Mesenchymal stem cell (in vitro differentiated cells and primary cell): ENCODE results near the gene IL24.

Source experiments
- DNase-seq: peaks from one replicate; pipeline ENCODE4 v3.0.0-alpha.2; 2013
- H2AFZ ChIP-seq: one replicate; pipeline ENCODE4 v1.6.1; 2013; ENCODE audit warnings: low read depth, mild to moderate bottlenecking, control low read depth, inconsistent platforms, low read length, moderate library complexity
- H2AK5ac ChIP-seq: 2 replicates; pipeline ENCODE4 v1.6.1; 2013; ENCODE audit warnings: low read length, moderate library complexity, mild to moderate bottlenecking, inconsistent platforms; ENCODE audit not compliant: severe bottlenecking
- H2BK120ac ChIP-seq: one replicate; pipeline ENCODE4 v1.6.1; 2013; ENCODE audit warnings: low read depth, mild to moderate bottlenecking, inconsistent platforms, low read length, moderate library complexity
- H2BK12ac ChIP-seq, 2 experiments: one replicate each; pipeline ENCODE4 v1.6.1; 2013; ENCODE audit warnings: inconsistent platforms in 2 of 2, low read length in 2 of 2, mild to moderate bottlenecking in 2 of 2, moderate library complexity in 2 of 2, control low read depth in 1 of 2
- H2BK15ac ChIP-seq: one replicate; pipeline ENCODE4 v1.6.1; 2013; ENCODE audit warnings: mild to moderate bottlenecking, low read depth, inconsistent platforms; ENCODE audit not compliant: poor library complexity, severe bottlenecking
- H2BK5ac ChIP-seq: 2 replicates; pipeline ENCODE4 v1.6.1; 2013; ENCODE audit warnings: low read depth, mild to moderate bottlenecking, low read length, control low read depth, inconsistent platforms; ENCODE audit not compliant: poor library complexity, severe bottlenecking
- H3K14ac ChIP-seq, 2 experiments: one replicate each; pipeline ENCODE4 v1.6.1; 2013; ENCODE audit warnings: inconsistent platforms in 2 of 2, low read length in 2 of 2, control low read depth in 1 of 2, mild to moderate bottlenecking in 1 of 2, moderate library complexity in 1 of 2
- H3K18ac ChIP-seq, 2 experiments: one replicate each; pipeline ENCODE4 v1.6.1; 2013; ENCODE audit warnings: inconsistent platforms in 2 of 2, low read length in 2 of 2, control low read depth in 1 of 2, low read depth in 1 of 2, mild to moderate bottlenecking in 1 of 2
- H3K23ac ChIP-seq, 2 experiments: one replicate each; pipeline ENCODE4 v1.6.1; 2013; ENCODE audit warnings: inconsistent platforms in 2 of 2, low read length in 2 of 2, mild to moderate bottlenecking in 2 of 2, moderate library complexity in 2 of 2, control low read depth in 1 of 2
- H3K27ac ChIP-seq: 2 replicates; pipeline ENCODE4 v1.5.1; 2013; ENCODE audit warnings: mild to moderate bottlenecking, moderate library complexity, low read length, control low read depth, inconsistent platforms; ENCODE audit not compliant: poor library complexity, severe bottlenecking
- H3K27me3 ChIP-seq, 2 experiments: 2 replicates each; pipeline versions ENCODE4 v1.6.1 to v1.7.0; 2013; ENCODE audit warnings: low read length in 2 of 2, mild to moderate bottlenecking in 2 of 2, moderate library complexity in 2 of 2, control low read depth in 1 of 2, inconsistent platforms in 1 of 2; ENCODE audit not compliant: control insufficient read depth in 1 of 2, insufficient read depth in 1 of 2
- H3K36me3 ChIP-seq, 2 experiments: 2 replicates each; pipeline versions ENCODE4 v1.6.1 to v1.7.0; 2013; ENCODE audit warnings: low read length in 2 of 2, control low read depth in 1 of 2, inconsistent platforms in 1 of 2, low read depth in 1 of 2, mild to moderate bottlenecking in 1 of 2; ENCODE audit not compliant: insufficient read depth in 2 of 2, control insufficient read depth in 1 of 2
- H3K4ac ChIP-seq, 2 experiments: one replicate each; pipeline ENCODE4 v1.6.1; 2013; ENCODE audit warnings: inconsistent platforms in 2 of 2, low read length in 2 of 2, mild to moderate bottlenecking in 2 of 2, moderate library complexity in 2 of 2, control low read depth in 1 of 2, low read depth in 1 of 2
- H3K4me1 ChIP-seq: 2 replicates; pipeline ENCODE4 v1.6.1; 2013; ENCODE audit warnings: low read depth, low read length, control low read depth; ENCODE audit not compliant: control insufficient read depth, insufficient read depth
- H3K4me2 ChIP-seq: 2 replicates; pipeline ENCODE4 v1.6.1; 2013; ENCODE audit warnings: low read length, mild to moderate bottlenecking, inconsistent platforms; ENCODE audit not compliant: poor library complexity, severe bottlenecking
- H3K4me3 ChIP-seq, 2 experiments: 2 replicates each; pipeline versions ENCODE4 v1.5.1 to v1.7.0; 2013; ENCODE audit warnings: low read length in 2 of 2, mild to moderate bottlenecking in 2 of 2, control low read depth in 1 of 2, low read depth in 1 of 2; ENCODE audit not compliant: insufficient read depth in 1 of 2
- H3K79me1 ChIP-seq: replicated peaks from 2 replicates; pipeline ENCODE4 v1.6.1; 2013; ENCODE audit warnings: mild to moderate bottlenecking, control low read depth, low read length, inconsistent platforms; ENCODE audit not compliant: poor library complexity, severe bottlenecking
- H3K9ac ChIP-seq: 2 replicates; pipeline ENCODE4 v1.7.0; 2013; ENCODE audit warnings: mild to moderate bottlenecking, low read length, moderate library complexity
- H3K9me3 ChIP-seq: 2 replicates; pipeline ENCODE4 v1.7.0; 2013; ENCODE audit warnings: mild to moderate bottlenecking, low read length; ENCODE audit not compliant: control insufficient read depth
- H4K8ac ChIP-seq: one replicate; pipeline ENCODE4 v1.6.1; 2013; ENCODE audit warnings: inconsistent platforms, mild to moderate bottlenecking, low read length, moderate library complexity
- H4K91ac ChIP-seq: one replicate; pipeline ENCODE4 v1.6.1; 2013; ENCODE audit warnings: mild to moderate bottlenecking, low read length, inconsistent platforms
- WGBS: methylation state at CpG from one replicate; pipeline ENCODE4 v1.1.7; 2013; ENCODE audit warnings: mixed read lengths; 5-methylcytosine and 5-hydroxymethylcytosine counted together

Gene IL24

DNA sequence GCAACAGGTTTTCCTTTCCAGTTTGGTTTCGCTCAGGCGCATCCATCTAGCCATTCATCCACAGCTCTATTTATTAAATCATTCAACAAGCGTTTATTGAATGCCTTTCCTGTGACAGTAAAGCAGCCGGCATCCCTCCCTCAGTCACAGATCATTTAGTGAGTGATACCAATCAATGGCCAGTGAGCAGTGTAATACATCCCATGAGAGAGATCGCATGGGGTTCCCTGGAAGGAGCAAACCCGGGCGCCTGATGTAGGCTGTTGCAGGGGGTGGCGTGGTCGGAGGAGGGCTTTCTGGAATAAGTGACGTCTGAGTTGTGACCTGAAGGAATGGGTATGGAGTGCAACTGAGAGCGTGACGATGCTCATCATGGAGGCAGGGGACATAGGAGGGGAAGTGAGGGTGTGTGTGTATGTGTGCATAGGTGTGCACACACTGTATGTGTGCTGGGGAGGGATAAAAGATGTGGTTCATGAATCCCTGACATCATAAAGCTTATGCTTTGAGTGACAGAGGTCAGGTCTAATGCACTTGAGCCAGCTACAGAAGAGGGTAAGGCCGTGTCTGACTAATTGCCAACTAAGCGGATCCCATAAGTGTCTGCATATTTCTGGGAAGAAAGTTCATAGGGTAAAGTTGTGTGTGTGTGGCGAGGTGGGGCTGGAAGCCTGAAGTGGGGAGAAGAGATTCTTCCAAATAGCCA lies 17.9 kb downstream of the IL24 start:
- no peaks in the 10 kb centered on the region for H3K9me3 ChIP-seq

GRCh38 chr1:206916000-206916709 lies 18.9 kb downstream of the IL24 start:
- Histone ChIP-seq H3K4ac (no peak overlapping the region), H3K36me3 (no peaks in the 10 kb centered on the region), H3K9ac (no peak overlapping the region), H3K23ac (no peak overlapping the region), H3K4me1 (peaks cover 2% of the 10 kb centered on the region), H3K14ac (no peak overlapping the region), H2BK12ac (no peak overlapping the region), H3K4me3 (no peak overlapping the region), H3K79me1 (no peaks in the 10 kb centered on the region), H2BK15ac (no peak overlapping the region), H3K9me3 (no peaks in the 10 kb centered on the region), H3K4me2 (no peak overlapping the region), H4K91ac (no peak overlapping the region), H4K8ac (no peak overlapping the region), H2BK120ac (no peak overlapping the region), H3K18ac (no peak overlapping the region), H2AFZ (no peak overlapping the region), H2AK5ac (no peak overlapping the region), H3K27ac (no peak overlapping the region), H3K27me3 (peaks cover 28 to 53% of the 10 kb centered on the region in 2 experiments), H2BK5ac (no peak overlapping the region)
- 88% methylated on average over 7 of the region's 8 CpGs for WGBS
- DNase-seq: no peak

More for the DNA sequence above, 17.9 kb downstream of the IL24 start:
- Histone ChIP-seq H3K9ac (no peak overlapping the region), H2BK15ac (no peak overlapping the region), H3K14ac (no peak overlapping the region), H3K23ac (no peak overlapping the region), H3K36me3 (no peaks in the 10 kb centered on the region), H3K4ac (no peak overlapping the region), H4K91ac (no peak overlapping the region), H3K4me2 (no peak overlapping the region), H3K4me1 (peaks cover 2% of the 10 kb centered on the region), H3K18ac (no peak overlapping the region), H2BK5ac (no peak overlapping the region), H3K79me1 (no peaks in the 10 kb centered on the region), H2BK120ac (no peak overlapping the region), H2BK12ac (no peak overlapping the region), H2AK5ac (no peak overlapping the region), H4K8ac (no peak overlapping the region), H2AFZ (no peak overlapping the region), H3K27ac (no peak overlapping the region), H3K4me3 (no peak overlapping the region), H3K27me3 (peaks cover 33 to 56% of the 10 kb centered on the region in 2 experiments)
- WGBS: 79% methylated on average over 15 of the region's 15 CpGs
- DNase-seq: no peak

- Histone ChIP-seq H2BK120ac (no peak overlapping the region), H2BK5ac (no peak overlapping the region), H3K4ac (no peak overlapping the region), H3K79me1 (no peaks in the 10 kb centered on the region), H2AK5ac (no peak overlapping the region), H3K9ac (no peak overlapping the region), H2AFZ (no peak overlapping the region), H4K91ac (no peak overlapping the region), H3K36me3 (no peaks in the 10 kb centered on the region), H3K27me3 (peaks cover 28 to 61% of the 10 kb centered on the region in 2 experiments), H2BK12ac (no peak overlapping the region), H3K23ac (no peak overlapping the region), H4K8ac (no peak overlapping the region), H3K18ac (no peak overlapping the region), H3K4me3 (no peak overlapping the region), H3K4me2 (no peak overlapping the region), H3K9me3 (no peaks in the 10 kb centered on the region), H3K14ac (no peak overlapping the region), H3K27ac (no peak overlapping the region), H3K4me1 (peaks cover 2% of the 10 kb centered on the region), H2BK15ac (no peak overlapping the region)
- DNase-seq: no peak
- WGBS: 96% methylated on average over 3 of the region's 3 CpGs
These were observed 20.8 kb downstream of the IL24 start for GRCh38 chr1:206918076-206918475.

DNA sequence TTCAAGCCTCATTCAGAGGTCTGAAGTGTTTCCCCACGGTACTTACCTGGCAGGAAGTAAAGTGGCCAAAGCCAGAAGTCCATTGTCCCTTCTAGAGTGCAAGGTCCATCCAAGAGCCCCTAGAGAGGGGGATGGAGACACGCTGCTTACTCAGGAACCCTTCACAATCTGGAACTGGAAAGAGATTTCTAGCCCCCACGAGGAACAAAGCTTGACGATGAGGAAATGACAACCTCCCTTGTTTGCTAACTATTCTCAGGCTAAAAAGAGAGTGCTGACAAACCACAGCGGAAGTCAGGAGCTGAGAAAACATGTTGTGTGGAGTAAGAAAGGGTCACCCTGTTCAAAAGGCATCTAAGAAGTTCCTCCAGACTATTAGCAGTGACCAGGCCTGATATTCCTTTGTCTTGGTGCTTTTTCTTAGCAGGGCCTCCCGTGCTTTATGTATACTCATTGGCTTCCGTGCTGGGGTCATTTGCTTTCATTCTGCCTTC lies 24.6 kb downstream of the IL24 start, which contains the start of gene FCMR:
TSS of gene FCMR (minus strand) at position 170 of the 494 bp plus-strand sequence. CDS start at position 83, 87 bp downstream.
- no peak within 1 kb of the TSS for H2BK120ac ChIP-seq
- H3K27ac ChIP-seq: no peak within 1 kb of the TSS
- no peaks in the 10 kb centered on the region for H3K79me1 ChIP-seq
- H2AFZ ChIP-seq: no peak within 1 kb of the TSS
- H4K91ac ChIP-seq: no peak within 1 kb of the TSS
- H2BK5ac ChIP-seq: no peak within 1 kb of the TSS
- no peaks in the 10 kb centered on the region for H3K36me3 ChIP-seq
- H3K4me1 ChIP-seq: no peaks in the 10 kb centered on the region
- no peak within 1 kb of the TSS for H2AK5ac ChIP-seq
- H3K23ac ChIP-seq: no peak within 1 kb of the TSS
- no peak within 1 kb of the TSS for H3K9ac ChIP-seq
- H3K4me2 ChIP-seq: no peak within 1 kb of the TSS
- no peak within 1 kb of the TSS for H4K8ac ChIP-seq
- H3K18ac ChIP-seq: no peak within 1 kb of the TSS
- H2BK12ac ChIP-seq: no peak within 1 kb of the TSS
- 69% methylated on average over 6 of the region's 7 CpGs for whole genome bisulfite sequencing
- peaks cover 4 to 27% of the 10 kb centered on the region in 2 experiments for H3K27me3 ChIP-seq
- H3K4ac ChIP-seq: no peak within 1 kb of the TSS
- DNase-seq: no peak
- H2BK15ac ChIP-seq: no peak within 1 kb of the TSS
- H3K14ac ChIP-seq: no peak within 1 kb of the TSS
- H3K9me3 ChIP-seq: no peaks in the 10 kb centered on the region
- no peak within 1 kb of the TSS for H3K4me3 ChIP-seq
